HFF-Myc (cell line): Measurements from ENCODE around the gene SLC25A10.

ENCODE experiments used
- DNase-seq: peaks from one replicate; pipeline ENCODE4 v3.0.0-alpha.2; 2011; ENCODE audit warnings: low read depth; ENCODE audit errors: extremely low read depth
- H3K4me3 ChIP-seq: replicated peaks from 2 replicates; pipeline ENCODE4 v1.5.1; 2011; ENCODE audit warnings: low read depth, mild to moderate bottlenecking, control low read depth, low read length
- TF ChIP-seq, protein P1 (sequence below): IDR thresholded peaks from 2 replicates; pipeline ENCODE4 v1.5.1; 2012; ENCODE audit warnings: mild to moderate bottlenecking, low read depth, low read length, control low read depth; ENCODE audit errors: missing control alignments

Gene SLC25A10

DNA sequence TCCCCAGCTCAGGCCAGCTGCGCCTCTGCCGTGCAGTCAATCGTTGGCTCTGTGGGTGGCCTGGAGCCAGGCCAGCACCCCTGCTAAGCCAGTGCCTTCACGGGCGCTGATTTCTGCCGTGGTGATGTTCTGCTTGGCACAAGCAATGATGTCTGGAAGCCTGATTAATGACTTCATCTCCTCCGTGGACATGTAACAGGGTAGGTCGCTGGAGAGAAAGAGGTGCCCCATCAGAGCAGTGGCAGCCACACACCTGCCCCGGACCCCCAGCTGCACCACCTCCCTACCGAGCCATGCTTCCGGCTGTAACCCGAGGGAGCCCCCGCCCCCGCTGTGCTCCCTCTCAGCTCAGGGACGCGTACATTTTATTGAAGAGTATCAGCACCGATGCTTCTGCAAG is 30.4 kb upstream of the SLC25A10 start:
- no peak overlapping the region for H3K4me3 ChIP-seq
- TF ChIP-seq, protein P1, sequence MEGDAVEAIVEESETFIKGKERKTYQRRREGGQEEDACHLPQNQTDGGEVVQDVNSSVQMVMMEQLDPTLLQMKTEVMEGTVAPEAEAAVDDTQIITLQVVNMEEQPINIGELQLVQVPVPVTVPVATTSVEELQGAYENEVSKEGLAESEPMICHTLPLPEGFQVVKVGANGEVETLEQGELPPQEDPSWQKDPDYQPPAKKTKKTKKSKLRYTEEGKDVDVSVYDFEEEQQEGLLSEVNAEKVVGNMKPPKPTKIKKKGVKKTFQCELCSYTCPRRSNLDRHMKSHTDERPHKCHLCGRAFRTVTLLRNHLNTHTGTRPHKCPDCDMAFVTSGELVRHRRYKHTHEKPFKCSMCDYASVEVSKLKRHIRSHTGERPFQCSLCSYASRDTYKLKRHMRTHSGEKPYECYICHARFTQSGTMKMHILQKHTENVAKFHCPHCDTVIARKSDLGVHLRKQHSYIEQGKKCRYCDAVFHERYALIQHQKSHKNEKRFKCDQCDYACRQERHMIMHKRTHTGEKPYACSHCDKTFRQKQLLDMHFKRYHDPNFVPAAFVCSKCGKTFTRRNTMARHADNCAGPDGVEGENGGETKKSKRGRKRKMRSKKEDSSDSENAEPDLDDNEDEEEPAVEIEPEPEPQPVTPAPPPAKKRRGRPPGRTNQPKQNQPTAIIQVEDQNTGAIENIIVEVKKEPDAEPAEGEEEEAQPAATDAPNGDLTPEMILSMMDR = no peak
- no peak for DNase-seq

DNA sequence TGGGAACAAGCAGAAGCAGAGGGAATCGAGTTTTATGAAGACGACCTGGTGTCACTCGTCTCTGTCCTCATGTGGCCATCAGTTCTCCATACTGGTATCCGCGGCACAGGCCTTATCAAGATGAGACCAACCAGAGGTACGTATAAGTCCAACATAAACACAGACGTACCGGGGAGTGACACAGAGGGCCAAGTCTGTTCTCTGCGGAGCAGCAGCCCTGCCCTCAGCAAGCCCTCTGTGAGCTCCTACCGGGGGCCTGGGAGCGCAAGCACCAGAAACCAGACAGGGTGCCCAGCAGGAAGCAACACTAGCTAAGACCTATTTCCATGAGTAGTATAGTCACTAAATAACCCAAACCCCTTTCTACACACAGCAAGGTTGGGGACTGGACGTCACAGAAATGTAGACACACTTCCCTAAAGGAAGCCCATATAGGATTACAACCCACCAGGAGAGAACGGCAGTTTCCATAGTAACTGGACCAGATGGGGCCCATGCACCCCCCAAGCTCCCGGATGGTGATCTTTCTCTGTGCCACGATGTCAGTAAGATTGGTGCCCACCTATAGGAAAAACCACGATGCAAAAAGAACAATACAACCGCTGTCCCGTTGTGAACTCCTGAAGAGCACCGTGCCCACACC is 29.4 kb upstream of the SLC25A10 start:
- TF ChIP-seq, protein P1 = no peak
- DNase-seq = no peak
- peak overlapping the region; percentile 96 for H3K4me3 ChIP-seq

DNA sequence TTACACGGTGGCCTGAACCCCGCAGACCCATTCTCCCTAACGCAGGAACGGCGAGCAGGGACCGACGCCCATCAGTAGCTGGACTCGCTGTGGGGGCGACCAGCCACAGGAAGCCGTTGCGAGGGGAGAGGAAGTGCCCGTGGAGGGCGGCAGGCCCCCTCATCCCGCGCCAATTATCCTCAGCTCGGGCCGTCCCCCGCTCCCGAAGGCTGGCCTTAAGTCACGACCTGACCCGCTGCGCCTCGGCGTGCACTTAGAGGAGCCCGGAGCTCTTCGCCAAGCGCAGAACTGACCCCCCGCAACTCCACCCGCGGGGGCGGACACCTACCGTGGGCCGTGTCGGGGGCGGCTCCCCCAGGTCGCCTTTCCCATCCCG is 28.9 kb upstream of the SLC25A10 start:
- peak overlapping the region; percentile 96 for H3K4me3 ChIP-seq
- TF ChIP-seq, protein P1 = no peak
- DNase-seq = no peak

DNA sequence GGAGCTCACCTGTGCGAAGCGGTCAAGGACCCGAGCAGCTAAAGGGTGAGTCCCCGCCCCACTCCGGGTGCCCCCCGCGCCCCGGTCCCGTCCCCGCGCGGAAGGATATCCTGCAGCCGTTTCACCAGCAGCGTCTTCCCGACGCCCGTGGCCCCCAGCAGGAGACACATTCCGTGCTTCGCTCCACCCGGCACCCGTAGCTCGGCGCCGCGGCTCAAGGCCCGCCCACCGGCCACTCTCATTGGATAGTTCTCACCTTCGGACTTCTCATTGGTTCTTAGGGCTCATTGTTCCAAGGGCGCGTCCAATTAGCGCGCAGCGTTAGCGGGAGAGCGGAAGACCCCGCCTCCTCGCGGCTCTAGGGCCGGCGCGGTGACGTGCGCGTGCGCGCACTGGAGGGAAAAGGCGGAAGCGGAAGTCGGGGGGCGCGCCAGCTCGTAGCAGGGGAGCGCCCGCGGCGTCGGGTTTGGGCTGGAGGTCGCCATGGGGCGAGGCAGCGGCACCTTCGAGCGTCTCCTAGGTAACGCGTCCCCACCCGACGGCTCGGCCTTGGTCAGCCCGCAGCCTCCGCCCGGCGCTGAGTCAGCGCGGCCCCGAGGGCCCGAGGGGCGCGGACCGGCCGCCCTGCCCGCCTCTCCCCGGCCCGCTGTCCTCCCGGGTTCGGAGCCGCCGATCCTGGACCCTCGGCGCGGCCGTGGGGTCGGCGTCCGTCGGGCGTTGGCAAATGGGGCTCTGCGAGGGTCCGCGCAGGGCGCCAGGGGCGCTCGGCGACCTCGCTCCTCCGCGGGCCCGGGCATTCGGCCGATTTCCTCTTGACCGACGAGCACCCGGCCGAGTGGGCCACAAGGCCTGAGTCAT is 28.3 kb upstream of the SLC25A10 start, which contains the start of the genes ARL16 and HGS:
Gene ARL16, minus strand, starts transcription at position 214 of the 858 bp plus-strand sequence. Its CDS starts 44 bp downstream, at position 170.
Gene HGS, plus strand, starts transcription at position 428 of the 858 bp plus-strand sequence. Its CDS starts 56 bp downstream, at position 484.
- DNase-seq = peak; percentile 95

DNA sequence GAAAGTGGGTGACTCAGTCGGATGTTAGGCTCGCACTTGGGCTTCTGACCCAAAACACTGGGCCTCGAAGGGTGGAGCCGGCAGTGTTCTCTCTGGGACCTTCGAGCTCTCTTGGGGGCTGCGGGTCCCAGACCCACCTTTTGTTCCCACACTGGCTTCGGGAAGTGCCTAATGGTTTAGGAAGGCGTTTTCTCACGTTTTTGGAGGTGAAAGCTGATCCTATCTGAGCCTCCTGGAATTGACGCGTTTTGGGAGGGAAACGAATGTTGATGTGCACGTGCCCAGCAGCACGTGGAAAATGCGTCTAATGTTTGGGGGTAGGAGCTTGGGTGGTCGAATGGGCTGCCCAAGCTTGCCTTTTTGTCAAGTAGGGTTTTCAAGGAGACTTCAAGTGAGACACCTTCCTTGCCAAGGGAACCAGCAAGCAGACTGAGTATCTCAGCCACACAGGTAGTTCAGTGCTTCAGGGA is 27.6 kb upstream of the SLC25A10 start:
- TF ChIP-seq, protein P1 = no peak
- no peak for DNase-seq

More for the DNA sequence above, 28.3 kb upstream of the SLC25A10 start, which contains the start of the genes ARL16 and HGS:
- TF ChIP-seq, protein P1 = no peak
- H3K4me3 ChIP-seq = peak within 1 kb of the TSS; percentile 96

DNA sequence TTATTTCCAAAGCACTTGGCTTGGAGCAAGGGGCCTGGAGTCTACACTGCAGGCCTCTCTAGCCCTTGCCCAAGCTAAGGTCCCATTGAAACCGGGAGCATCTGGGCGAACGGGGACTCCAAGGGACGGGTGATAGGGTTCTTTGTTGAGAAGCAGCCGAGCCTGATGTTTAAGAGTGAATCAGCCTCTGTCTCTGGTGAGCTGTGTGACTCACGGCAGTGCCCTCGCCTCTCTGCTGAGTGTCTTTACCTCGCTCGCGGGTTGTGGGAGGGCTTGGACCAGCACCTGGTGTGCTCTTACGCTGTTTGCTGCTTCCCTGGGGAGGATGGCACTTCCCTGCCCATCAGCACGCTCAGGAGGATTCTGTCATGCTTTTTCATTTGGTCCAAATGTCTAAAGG is 27.0 kb upstream of the SLC25A10 start:
- peak overlapping the region; percentile 96 for H3K4me3 ChIP-seq
- DNase-seq = no peak
- TF ChIP-seq, protein P1 = no peak

More for the DNA sequence above, 27.6 kb upstream of the SLC25A10 start:
- H3K4me3 ChIP-seq = peak overlapping the region; percentile 96
